OCI-LY3 (cell line): ENCODE results near the gene VAV3.
"Not testable (repeated sequence)": the region's sequence is repeated elsewhere in the genome, so short reads cannot be mapped to it uniquely, and the experiment has no call there.

Source experiments
- H2AFZ ChIP-seq: fragments of 200-600, 300-600 bp; shearing (Covaris generic); 2 replicates; pipeline ENCODE4 v1.6.0; 2014; ENCODE audit warnings: antibody characterized with exemption, low read depth, low read length
- H3K27ac ChIP-seq: fragments of 200-600, 300-600 bp; sonication (generic); 2 replicates; pipeline ENCODE4 v1.5.1; 2014; ENCODE audit warnings: mild to moderate bottlenecking, low read length, moderate library complexity, mixed read lengths
- H3K27me3 ChIP-seq: fragments of 200-600, 300-600 bp; sonication (generic); 2 replicates; pipeline ENCODE4 v1.6.1; 2014; ENCODE audit warnings: low read depth, low read length, mixed read lengths
- H3K36me3 ChIP-seq: fragments of 200-600, 300-600 bp; sonication (generic); replicated peaks from 2 replicates; pipeline ENCODE3; 2014; ENCODE audit warnings: low read depth, low read length, mixed read lengths
- H3K4me1 ChIP-seq: fragments of 300-600, 200-600 bp; sonication (generic); 2 replicates; pipeline ENCODE4 v1.6.1; 2014; ENCODE audit warnings: low read length, mixed read lengths
- H3K4me2 ChIP-seq: fragments of 200-600, 300-600 bp; sonication (generic); 2 replicates; pipeline ENCODE4 v1.6.1; 2014; ENCODE audit warnings: low read length, mixed read lengths
- H3K4me3 ChIP-seq: fragments of 300-600, 200-600 bp; sonication (generic); 2 replicates; pipeline ENCODE4 v1.5.1; 2014; ENCODE audit warnings: antibody characterized with exemption, mild to moderate bottlenecking, low read length, moderate library complexity
- H3K79me2 ChIP-seq: fragments of 300-600, 200-600 bp; shearing (Covaris generic); 2 replicates; pipeline ENCODE4 v1.6.1; 2014; ENCODE audit warnings: mild to moderate bottlenecking, low read length, mixed read lengths
- H3K9ac ChIP-seq: fragments of 300-600, 200-600 bp; shearing (Covaris generic); 2 replicates; pipeline ENCODE4 v1.6.0; 2014; ENCODE audit warnings: mild to moderate bottlenecking, low read length, moderate library complexity
- H3K9me3 ChIP-seq: fragments of 200-600, 300-600 bp; shearing (Covaris generic); 2 replicates; pipeline ENCODE4 v1.6.1; 2014; ENCODE audit warnings: low read length, mixed read lengths; ENCODE audit not compliant: insufficient read depth
- H4K20me1 ChIP-seq: fragments of 200-600, 300-600 bp; sonication (generic); 2 replicates; pipeline ENCODE4 v1.6.1; 2016; ENCODE audit warnings: low read length, mixed read lengths; ENCODE audit not compliant: insufficient read depth
- CTCF ChIP-seq: fragments of 200-600, 300-600 bp; sonication (generic); IDR thresholded peaks from 2 replicates; pipeline ENCODE4 v1.5.1; 2014; ENCODE audit warnings: antibody characterized with exemption, low read length, low read depth
- EZH2phosphoT487 ChIP-seq: fragments of 200-600 bp; shearing (Covaris generic); IDR thresholded peaks from 2 replicates; pipeline ENCODE4 v1.6.1; 2018; ENCODE audit warnings: antibody characterized with exemption, mixed run types, low read depth

The VAV3 gene

GRCh38 chr1:107896401-107896800 lies 68.6 kb downstream of the VAV3 start:
- Histone ChIP-seq H3K79me2 (no peaks in the 10 kb centered on the region), H3K9me3 (no peaks in the 10 kb centered on the region), H3K9ac (no peak overlapping the region), H3K4me2 (no peak overlapping the region), H2AFZ (no peak overlapping the region), H3K36me3 (no peaks in the 10 kb centered on the region), H4K20me1 (no peaks in the 10 kb centered on the region), H3K4me3 (no peak overlapping the region), H3K4me1 (peaks cover 31% of the 10 kb centered on the region), H3K27ac (no peak overlapping the region), H3K27me3 (no peaks in the 10 kb centered on the region)
- no peak for TF ChIP-seq CTCF

DNA sequence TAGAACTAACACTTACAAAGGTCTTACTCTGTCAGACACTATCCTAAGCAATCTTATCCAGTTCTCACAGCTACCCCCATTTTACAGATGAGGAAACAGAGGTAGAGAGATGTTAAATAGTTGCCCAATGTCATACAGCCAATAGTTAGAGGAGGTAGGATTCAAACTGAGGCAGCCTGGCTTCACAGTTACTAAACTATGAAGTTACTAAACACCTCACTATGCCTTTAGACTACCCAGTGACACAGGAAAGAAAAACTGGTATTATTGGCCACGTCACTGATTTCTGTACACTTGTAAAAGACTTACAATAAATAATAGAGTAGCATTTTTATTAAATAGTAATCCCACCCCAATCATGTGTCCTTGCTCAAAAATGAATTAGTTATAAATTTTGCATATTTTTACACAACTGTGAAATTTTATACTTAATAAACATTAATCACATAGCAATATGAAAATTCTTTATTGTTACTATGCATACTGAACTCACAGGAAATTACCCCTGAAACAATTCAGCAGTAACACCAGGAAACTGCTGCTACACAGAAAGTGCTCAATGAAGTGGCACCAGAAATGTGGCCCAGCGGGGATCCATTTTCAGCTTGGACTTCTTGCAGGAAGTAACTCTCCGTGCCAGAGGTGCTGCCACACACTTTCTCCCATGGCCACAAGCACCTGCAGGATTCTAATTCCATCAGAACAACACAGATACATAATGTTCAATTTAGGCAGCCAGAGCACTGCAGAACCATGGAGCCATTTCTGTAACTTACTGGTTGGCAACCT lies 69.4 kb downstream of the VAV3 start:
- Histone ChIP-seq H3K4me2 (no peak overlapping the region), H3K36me3 (no peaks in the 10 kb centered on the region), H2AFZ (no peak overlapping the region), H3K79me2 (no peaks in the 10 kb centered on the region), H3K9ac (no peak overlapping the region), H3K9me3 (no peaks in the 10 kb centered on the region), H4K20me1 (no peaks in the 10 kb centered on the region), H3K27ac (no peak overlapping the region), H3K27me3 (no peaks in the 10 kb centered on the region), H3K4me1 (peaks cover 28% of the 10 kb centered on the region), H3K4me3 (no peak overlapping the region)
- no peak for TF ChIP-seq EZH2phosphoT487
- TF ChIP-seq CTCF, result no peak

- Histone ChIP-seq H2AFZ (no peak overlapping the region), H3K9me3 (no peaks in the 10 kb centered on the region), H3K27ac (no peak overlapping the region), H3K4me2 (no peak overlapping the region), H3K4me3 (no peak overlapping the region), H3K4me1 (peaks cover 18% of the 10 kb centered on the region), H3K27me3 (no peaks in the 10 kb centered on the region), H3K9ac (no peak overlapping the region), H3K36me3 (no peaks in the 10 kb centered on the region), H4K20me1 (no peaks in the 10 kb centered on the region), H3K79me2 (no peaks in the 10 kb centered on the region)
- no peak for TF ChIP-seq CTCF
- no peak for TF ChIP-seq EZH2phosphoT487
Observed at GRCh38 chr1:107894605-107895004, 70.4 kb downstream of the VAV3 start.

- H3K4me2 ChIP-seq, H3K36me3 ChIP-seq, H3K79me2 ChIP-seq, H2AFZ ChIP-seq, H3K27ac ChIP-seq, H3K9ac ChIP-seq, H3K4me3 ChIP-seq, H3K9me3 ChIP-seq, H3K27me3 ChIP-seq, H4K20me1 ChIP-seq: not testable (repeated sequence)
- peaks cover 20% of the 10 kb centered on the region for H3K4me1 ChIP-seq
Observed at GRCh38 chr1:107893350-107893749, 71.6 kb downstream of the VAV3 start.
